Measurements from ENCODE around the gene EVA1C. TPM values are rescaled to one million over a fixed set of nuclear protein-coding genes. Genes with fewer than 3 reads are reported as not detected.

The EVA1C gene
- total and polyA plus RNA-seq, 2 donors (not counting 1 experiment from before 2014, with no cell fraction given), result 0.84 to 1.6 TPM

DNA sequence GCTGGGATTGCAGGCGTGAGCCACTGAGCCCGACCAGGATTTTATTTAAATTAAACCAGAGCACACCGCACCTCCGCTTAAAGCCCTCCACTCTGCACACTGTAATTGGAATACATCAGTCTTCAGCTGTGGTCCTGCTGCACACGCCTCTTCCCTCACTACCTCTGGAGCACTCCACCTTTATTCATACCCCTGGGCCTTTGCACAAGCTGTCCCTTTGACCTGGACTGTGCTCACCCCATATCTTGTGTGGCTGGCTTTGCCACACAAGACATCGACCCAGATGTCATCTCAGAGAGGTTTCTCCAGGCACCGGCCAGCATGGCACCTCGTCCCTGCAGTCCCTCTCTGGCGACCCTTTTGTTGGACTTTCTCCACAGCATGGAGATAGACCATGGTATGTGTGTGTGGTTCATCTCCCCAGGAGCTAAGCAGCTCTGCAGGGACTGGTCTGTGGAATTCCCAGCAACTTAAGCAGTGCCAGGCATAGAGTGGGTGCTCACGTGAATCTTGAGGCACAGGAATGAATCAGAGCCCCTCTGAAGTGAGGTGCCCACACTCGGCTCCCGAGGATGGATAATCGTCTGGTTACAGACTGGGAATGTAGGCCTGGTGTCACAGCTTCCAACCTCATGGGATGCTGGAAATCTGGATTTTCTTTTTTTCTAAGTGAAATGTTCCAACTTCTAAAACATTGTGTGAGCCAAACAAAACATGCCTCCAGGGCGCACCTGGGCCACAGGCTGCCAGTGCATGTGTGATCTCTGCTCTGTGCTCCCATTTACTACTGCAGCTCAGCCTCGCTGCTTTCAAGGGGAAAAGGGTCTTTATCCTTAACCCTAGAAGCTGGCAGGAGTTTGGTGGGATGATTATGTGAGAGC lies 61.9 kb downstream of the EVA1C start:
- no peak overlapping the region for H2AFZ ChIP-seq (ENCODE audit: insufficient read depth, low read depth, low read length, poor library complexity, severe bottlenecking)
- CTCF ChIA-PET, result no interaction called here
- H3K27me3 ChIP-seq (replicated peaks in 1 of 4; ENCODE audit: control extremely low read depth in 1 of 4, control insufficient read depth in 3 of 4, insufficient read depth in 4 of 4, low read length in 3 of 4), result no peaks in the 10 kb centered on the region
- POLR2A ChIA-PET, result no interaction called here
- no peak overlapping the region for H3K9ac ChIP-seq (ENCODE audit: low read length)
- H3K9me3 ChIP-seq (ENCODE audit: control extremely low read depth in 1 of 3, control insufficient read depth in 2 of 3, insufficient read depth in 1 of 3, low read length in 2 of 3), result no peaks in the 10 kb centered on the region
- H3K79me2 ChIP-seq (ENCODE audit: control insufficient read depth, insufficient read depth, low read length), result no peaks in the 10 kb centered on the region
- no peak overlapping the region for H3K27ac ChIP-seq (ENCODE audit: low read length in 2 of 2)
- ATAC-seq (ENCODE audit: low read depth) (no peak), DNase-seq (no peak)
- Mint-ChIP-seq H3K4me3 (no peak overlapping the region), H3K4me1 (no peaks in the 10 kb centered on the region), H3K27me3 (no peaks in the 10 kb centered on the region), H3K27ac (no peak overlapping the region), H3K9me3 (ENCODE audit: insufficient read depth) (no peaks in the 10 kb centered on the region)
- H3K4me3 ChIP-seq (ENCODE audit: control extremely low read depth in 1 of 5, extremely low read depth in 1 of 5, insufficient read depth in 1 of 5, low read depth in 2 of 5, low read length in 4 of 5), result no peak overlapping the region
- intact Hi-C loops (cut with micrococcal nuclease), result no loop called here
- 91% methylated on average over 9 of the region's 15 CpGs for WGBS (ENCODE audit: insufficient coverage)
- no peaks in the 10 kb centered on the region for H3K4me1 ChIP-seq (ENCODE audit: control insufficient read depth in 2 of 2, insufficient read depth in 2 of 2, low read length in 2 of 2)
- no peaks in the 10 kb centered on the region for H4K20me1 ChIP-seq (ENCODE audit: control insufficient read depth, insufficient read depth, low read length, poor library complexity, severe bottlenecking)
- no peaks in the 10 kb centered on the region for H3K36me3 ChIP-seq (replicated peaks in 1 of 2; ENCODE audit: control extremely low read depth in 1 of 2, control insufficient read depth in 1 of 2, extremely low read depth in 1 of 2, insufficient read depth in 2 of 2, low read length in 1 of 2)
- TF ChIP-seq, protein P1, sequence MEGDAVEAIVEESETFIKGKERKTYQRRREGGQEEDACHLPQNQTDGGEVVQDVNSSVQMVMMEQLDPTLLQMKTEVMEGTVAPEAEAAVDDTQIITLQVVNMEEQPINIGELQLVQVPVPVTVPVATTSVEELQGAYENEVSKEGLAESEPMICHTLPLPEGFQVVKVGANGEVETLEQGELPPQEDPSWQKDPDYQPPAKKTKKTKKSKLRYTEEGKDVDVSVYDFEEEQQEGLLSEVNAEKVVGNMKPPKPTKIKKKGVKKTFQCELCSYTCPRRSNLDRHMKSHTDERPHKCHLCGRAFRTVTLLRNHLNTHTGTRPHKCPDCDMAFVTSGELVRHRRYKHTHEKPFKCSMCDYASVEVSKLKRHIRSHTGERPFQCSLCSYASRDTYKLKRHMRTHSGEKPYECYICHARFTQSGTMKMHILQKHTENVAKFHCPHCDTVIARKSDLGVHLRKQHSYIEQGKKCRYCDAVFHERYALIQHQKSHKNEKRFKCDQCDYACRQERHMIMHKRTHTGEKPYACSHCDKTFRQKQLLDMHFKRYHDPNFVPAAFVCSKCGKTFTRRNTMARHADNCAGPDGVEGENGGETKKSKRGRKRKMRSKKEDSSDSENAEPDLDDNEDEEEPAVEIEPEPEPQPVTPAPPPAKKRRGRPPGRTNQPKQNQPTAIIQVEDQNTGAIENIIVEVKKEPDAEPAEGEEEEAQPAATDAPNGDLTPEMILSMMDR (IDR thresholded peaks at IDR 0.05), result no peak
- no peak for TF ChIP-seq EZH2 (IDR thresholded peaks at IDR 0.05; ENCODE audit: borderline replicate concordance, insufficient read depth, low read depth, low read length, poor library complexity, severe bottlenecking)
- H3K4me2 ChIP-seq (replicated peaks; ENCODE audit: low read depth, low read length, poor library complexity, severe bottlenecking), result no peak overlapping the region

DNA sequence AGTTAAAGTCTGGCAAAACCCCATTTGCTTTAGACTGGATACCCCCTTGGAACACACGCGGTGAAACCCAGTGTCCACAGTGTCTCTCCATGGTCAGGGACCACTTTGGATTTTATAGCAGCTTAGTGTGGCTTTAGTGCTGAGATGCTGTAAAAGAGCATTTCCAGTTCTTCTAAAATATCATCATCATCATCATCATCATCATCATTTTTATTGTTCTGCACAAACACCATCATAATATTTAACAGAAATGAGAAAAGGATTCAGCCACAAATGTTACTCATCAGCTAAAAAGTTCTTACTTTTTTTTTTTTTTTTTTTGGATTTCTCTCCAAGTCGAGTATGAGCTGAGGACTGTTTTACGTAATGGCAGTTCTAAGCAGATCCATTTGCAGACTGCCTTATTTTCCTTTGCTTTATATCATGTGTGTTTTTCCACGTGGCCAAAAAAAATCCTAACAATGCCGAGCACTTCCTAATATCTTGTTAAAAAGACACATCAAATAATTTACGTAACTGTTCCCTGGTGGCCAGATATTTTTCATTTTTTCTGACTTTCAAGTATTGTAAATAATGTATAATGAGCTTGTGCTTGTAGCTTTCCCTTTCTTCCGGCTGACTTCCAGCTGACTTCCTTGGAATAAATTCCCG lies 62.8 kb downstream of the EVA1C start:
- ChIA-PET CTCF (no interaction called here), POLR2A (no interaction called here)
- Histone ChIP-seq H3K9me3 (ENCODE audit: control extremely low read depth in 1 of 3, control insufficient read depth in 2 of 3, insufficient read depth in 1 of 3, low read length in 2 of 3) (no peaks in the 10 kb centered on the region), H3K79me2 (ENCODE audit: control insufficient read depth, insufficient read depth, low read length) (no peaks in the 10 kb centered on the region), H3K4me2 (replicated peaks; ENCODE audit: low read depth, low read length, poor library complexity, severe bottlenecking) (no peak overlapping the region), H3K36me3 (replicated peaks in 1 of 2; ENCODE audit: control extremely low read depth in 1 of 2, control insufficient read depth in 1 of 2, extremely low read depth in 1 of 2, insufficient read depth in 2 of 2, low read length in 1 of 2) (no peaks in the 10 kb centered on the region), H3K4me1 (ENCODE audit: control insufficient read depth in 2 of 2, insufficient read depth in 2 of 2, low read length in 2 of 2) (no peaks in the 10 kb centered on the region), H3K9ac (ENCODE audit: low read length) (no peak overlapping the region), H4K20me1 (ENCODE audit: control insufficient read depth, insufficient read depth, low read length, poor library complexity, severe bottlenecking) (no peaks in the 10 kb centered on the region), H3K4me3 (ENCODE audit: control extremely low read depth in 1 of 5, extremely low read depth in 1 of 5, insufficient read depth in 1 of 5, low read depth in 2 of 5, low read length in 4 of 5) (no peak overlapping the region), H2AFZ (ENCODE audit: insufficient read depth, low read depth, low read length, poor library complexity, severe bottlenecking) (no peak overlapping the region), H3K27ac (ENCODE audit: low read length in 2 of 2) (no peak overlapping the region), H3K27me3 (replicated peaks in 1 of 4; ENCODE audit: control extremely low read depth in 1 of 4, control insufficient read depth in 3 of 4, insufficient read depth in 4 of 4, low read length in 3 of 4) (no peaks in the 10 kb centered on the region)
- intact Hi-C loops (cut with micrococcal nuclease), result no loop called here
- WGBS (ENCODE audit: insufficient coverage), result no CpG with 5 or more reads among the region's 9 CpGs
- ATAC-seq (ENCODE audit: low read depth) (no peak), DNase-seq (no peak)
- H3K4me3 Mint-ChIP-seq, result no peak overlapping the region
- no peaks in the 10 kb centered on the region for H3K9me3 Mint-ChIP-seq (ENCODE audit: insufficient read depth)
- H3K4me1 Mint-ChIP-seq, result no peaks in the 10 kb centered on the region
- no peak overlapping the region for H3K27ac Mint-ChIP-seq
- TF ChIP-seq, protein P1 (IDR thresholded peaks at IDR 0.05), result no peak
- no peak for TF ChIP-seq EZH2 (IDR thresholded peaks at IDR 0.05; ENCODE audit: borderline replicate concordance, insufficient read depth, low read depth, low read length, poor library complexity, severe bottlenecking)
- H3K27me3 Mint-ChIP-seq, result no peaks in the 10 kb centered on the region
